ENCODE results near the gene IFFO2. TPM values are rescaled to one million over a fixed set of nuclear protein-coding genes. Genes with fewer than 3 reads are reported as not detected.

The IFFO2 gene
- total RNA-seq, 2 experiments from 2014 or later, result 20.5 to 25.5 TPM

DNA sequence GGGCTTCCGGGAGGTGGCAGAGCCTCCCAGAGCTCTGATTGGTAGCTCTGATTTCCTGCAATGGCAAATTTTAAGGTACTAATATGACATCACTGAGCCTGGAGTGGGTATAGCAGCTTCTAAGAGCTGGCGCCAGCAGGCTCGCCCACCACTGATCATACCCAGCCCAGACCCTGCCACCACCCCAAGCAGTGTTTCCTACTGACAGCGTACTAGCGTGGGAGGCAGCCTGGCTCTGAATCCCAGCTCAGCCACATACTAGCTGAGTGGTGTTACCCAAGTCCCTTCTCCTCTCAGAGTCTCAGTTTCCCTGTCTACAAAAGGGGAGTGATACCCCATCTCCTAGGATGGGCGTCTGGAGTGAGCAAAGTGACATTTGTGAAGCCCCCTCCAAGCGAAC lies 41.1 kb downstream of the IFFO2 start:
- ChIA-PET POLR2A (interaction anchor here (1.2 kb wide), 1 partner anchor 12 kb away, joined by 3 read pairs; no protein-coding TSS in a partner anchor), CTCF (interaction anchor here (0.7 to 5.1 kb wide), 4 partner anchors 11 to 239 kb away, joined by 3 to 82 read pairs (median 4); no protein-coding TSS in a partner anchor)

DNA sequence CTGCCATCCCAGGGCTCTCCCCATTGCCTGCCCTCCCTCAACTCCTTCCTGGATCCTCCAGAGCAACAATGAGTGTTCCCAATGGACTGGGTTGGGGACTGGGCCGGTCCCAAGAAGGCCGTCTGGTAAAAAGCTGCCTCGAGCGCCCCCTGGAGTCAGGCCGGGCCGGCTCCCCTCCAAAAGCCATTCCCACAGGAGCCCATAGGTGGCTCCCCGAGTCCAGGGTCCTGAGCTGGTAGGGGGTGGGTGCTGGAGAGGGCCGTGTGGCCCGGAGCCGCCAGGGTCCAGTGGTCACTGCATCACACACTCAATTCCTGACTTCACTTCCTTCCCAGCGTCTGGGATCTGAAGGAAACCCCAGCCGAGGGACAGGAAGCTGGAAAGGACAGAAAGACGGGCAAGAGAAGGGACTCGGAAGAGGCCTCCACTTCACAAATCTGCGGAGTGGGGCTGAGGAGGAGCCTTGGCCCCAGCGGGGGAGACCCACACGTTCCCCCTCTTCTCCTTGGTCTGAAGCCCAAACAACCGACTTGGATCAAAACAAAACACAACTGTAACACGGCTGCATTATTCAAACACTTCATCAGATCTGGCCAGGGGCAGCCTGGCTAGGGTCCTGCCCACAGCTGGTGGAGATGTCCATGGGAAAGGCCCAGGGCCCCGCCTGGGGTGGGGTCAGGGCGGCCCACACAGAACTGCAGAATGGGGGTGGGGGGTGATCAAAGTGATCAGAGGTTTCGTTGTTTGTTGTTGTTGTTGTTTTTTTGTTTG lies 43.2 kb downstream of the IFFO2 start:
- CTCF ChIA-PET, result interaction anchor here (0.6 to 5.1 kb wide), 34 partner anchors 10 to 244 kb away, joined by 3 to 82 read pairs (median 4); partner anchors contain the start of genes ALDH4A1 and IFFO2
- POLR2A ChIA-PET, result interaction anchor here (0.7 to 1.8 kb wide), 2 partner anchors 9 to 10 kb away, joined by 3 read pairs; partner anchors contain the start of gene ALDH4A1

DNA sequence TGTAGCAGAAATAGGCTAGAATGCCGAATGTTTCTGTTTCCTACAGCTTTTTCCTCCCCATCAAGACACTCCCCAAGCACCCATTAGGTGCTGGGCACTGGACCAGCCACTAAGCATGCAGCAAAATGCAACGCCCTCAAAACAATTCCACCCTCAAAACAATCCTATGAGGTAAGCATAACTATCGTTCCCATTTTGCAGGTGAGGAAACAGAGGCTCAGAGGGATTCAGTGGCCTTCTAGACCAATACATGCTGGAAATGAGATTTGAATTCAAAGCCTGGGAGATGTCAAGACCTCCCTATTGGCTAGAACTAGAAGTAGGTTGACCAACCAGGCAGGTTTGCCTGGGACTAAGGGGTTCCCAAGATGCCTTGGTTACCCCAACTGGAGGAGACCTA lies 43.9 kb downstream of the IFFO2 start:
- ChIA-PET POLR2A (no interaction called here), CTCF (interaction anchor here (0.8 to 5.1 kb wide), 26 partner anchors 10 to 211 kb away, joined by 3 to 82 read pairs (median 4); partner anchors contain the start of gene ALDH4A1)

DNA sequence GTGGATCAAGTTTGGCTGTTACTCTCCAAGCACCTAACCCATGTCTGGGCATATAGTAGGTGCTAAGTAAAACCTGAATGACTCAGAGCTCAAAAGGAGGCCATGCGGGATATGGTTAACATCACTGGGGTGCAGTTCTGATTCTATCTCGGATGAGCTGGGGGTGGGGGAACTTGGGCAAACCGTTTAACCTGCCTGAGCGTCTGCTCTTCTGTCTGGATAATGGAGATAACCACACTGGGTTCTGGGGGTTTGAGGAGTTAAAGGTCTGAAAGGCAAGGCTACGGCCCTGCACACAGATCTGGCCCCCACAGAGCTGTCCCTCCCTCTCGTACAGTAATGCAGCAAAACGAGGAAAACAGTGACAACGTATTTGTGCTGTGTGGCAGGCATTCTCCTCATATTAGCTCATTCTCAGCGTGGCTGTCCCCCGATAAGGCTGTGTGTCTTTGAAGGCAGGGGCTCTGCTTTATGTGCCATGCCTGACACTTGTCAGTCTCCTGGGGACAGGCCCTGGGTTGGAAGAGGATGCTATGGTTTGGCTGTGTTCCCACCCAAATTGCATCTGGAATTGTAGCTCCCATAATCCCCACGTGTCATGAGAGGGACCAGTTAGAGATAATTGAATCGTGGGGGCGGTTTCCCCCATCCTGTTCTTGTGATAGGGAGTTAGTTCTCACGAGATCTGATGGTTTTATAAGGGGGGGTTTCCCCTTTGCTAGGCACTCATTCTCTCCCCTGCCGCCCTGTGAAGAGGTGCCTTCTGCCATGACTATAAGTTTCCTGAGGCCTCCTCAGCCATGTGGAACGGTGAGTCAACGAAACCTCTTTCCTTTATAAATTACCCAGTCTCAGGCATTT lies 47.3 kb downstream of the IFFO2 start:
- POLR2A ChIA-PET, result no interaction called here
- CTCF ChIA-PET, result interaction anchor here (0.6 to 3.3 kb wide), 6 partner anchors 15 to 166 kb away, joined by 3 to 14 read pairs (median 4); partner anchors contain the start of gene IFFO2

DNA sequence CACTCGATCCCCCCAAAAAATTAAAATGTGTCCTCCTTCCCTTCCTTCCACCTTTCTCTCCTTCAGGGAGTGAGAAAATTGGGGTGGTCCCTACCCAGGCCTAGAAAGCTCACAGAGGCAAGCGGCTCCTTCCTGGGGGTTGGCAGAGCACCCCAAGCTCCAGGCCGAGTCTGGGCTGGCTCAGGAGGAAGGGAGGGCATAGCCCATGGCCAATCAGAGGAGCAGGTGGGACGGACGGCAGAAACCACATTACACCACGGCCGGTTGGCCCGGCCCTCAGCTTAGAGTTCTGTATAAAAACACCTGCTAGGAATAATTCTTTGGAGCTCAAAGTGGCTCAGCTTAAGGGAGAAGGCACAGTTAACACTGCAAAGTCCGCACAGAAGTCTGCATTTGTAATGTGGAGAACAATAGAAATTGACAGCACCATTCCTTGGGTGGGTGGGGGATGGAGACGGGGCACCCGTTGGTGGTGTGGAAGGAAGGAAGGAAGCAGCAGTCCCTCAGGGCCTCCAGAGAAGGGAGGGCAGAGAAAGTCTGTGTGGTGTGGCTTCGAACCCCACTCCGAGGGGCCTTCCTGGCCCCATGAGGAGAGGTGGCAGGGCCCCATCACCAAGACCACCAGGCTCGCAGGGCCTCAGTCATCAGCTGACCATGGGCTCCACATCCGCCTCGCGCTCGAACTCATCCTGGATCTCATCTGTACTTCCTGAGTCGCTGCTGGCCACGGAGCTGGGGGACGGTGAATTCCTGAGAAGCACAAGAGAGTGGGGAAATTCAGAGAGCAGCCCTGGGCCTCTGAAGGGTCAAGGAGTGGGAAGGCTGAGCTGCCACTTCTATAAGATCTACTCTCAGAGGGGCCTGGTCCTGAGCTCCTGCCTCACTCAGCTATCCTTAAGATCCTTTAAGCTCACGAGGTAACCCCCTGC lies 48.3 kb downstream of the IFFO2 start:
- ChIA-PET POLR2A (interaction anchor here (1.1 to 1.5 kb wide), 2 partner anchors 18 to 42 kb away, joined by 3 to 4 read pairs; no protein-coding TSS in a partner anchor), CTCF (interaction anchor here (0.6 to 3.3 kb wide), 17 partner anchors 8 to 187 kb away, joined by 3 to 14 read pairs (median 4); partner anchors contain the start of gene IFFO2)

DNA sequence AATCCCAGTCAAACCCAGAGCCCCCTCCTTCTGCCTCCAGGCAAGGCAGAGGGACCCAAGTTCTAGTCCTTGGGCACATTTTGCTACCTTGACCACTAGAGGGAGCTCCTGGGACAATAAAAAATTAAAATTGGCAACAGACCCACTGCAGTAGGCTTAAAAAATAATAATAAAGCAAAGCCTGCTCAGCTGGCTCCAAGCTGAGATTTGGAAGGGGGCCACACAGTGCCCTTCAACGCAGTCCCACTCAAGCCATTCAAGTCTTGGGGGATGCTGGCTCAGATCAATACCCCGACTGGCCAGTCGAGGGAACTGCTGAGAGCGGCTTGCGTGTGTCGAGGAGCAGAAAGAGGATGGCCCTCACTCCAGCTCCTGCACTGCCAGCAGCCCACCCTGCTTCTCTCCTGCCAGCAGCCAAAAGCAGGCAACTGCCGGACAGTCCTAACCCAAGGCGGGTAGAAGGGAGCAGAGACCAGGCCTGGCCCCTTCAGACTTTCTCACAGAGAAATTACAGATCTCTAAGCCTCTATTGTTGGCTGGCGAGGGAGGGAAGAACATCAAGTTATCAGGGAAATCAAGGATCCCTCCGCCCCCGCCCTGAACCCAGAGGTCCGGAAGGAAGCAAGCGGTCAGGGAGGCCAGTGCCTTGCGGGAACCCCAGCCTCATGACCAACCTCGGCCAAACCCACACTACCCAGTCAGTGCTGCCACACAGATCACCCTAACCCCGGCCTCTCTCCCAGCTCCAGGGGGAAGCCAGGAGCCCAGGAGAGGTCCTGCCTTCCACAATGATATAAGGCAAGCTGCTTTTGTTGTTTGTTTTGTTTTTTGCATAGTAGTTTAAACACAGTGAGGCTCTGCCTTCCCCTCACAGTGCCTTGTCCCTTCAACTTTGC lies 49.2 kb downstream of the IFFO2 start:
- POLR2A ChIA-PET, result interaction anchor here (1.1 to 1.5 kb wide), 2 partner anchors 19 to 43 kb away, joined by 3 to 4 read pairs; no protein-coding TSS in a partner anchor

DNA sequence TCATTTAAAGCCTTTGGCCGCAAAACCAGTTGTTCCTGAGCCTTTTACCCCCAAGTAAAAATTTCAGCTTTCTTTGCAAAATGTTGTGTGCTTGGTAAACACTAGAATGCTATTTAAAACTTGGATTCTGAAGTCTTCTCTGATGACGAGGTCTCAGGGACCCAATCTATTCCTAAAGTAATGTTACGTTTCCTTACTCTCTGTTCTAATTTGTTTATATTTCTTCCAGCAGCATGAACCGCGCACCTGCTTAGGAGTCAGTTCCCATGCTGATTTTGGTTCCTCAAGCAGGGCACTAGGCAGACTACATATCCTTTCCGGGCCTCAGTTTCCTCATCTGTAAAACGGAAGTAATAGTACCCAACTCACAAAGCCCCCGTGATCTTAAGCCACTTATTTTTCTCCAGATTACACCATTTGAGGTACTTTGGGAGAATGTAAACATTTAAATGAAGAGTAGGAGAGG lies 53.2 kb downstream of the IFFO2 start:
- ChIA-PET CTCF (interaction anchor here (1.5 to 2.1 kb wide), 3 partner anchors 9 to 59 kb away, joined by 3 to 9 read pairs (median 5); no protein-coding TSS in a partner anchor), POLR2A (interaction anchor here (1.0 to 2.0 kb wide), 3 partner anchors 10 to 52 kb away, joined by 3 to 5 read pairs (median 4); no protein-coding TSS in a partner anchor)

More for the DNA sequence above, 49.2 kb downstream of the IFFO2 start:
- CTCF ChIA-PET, result interaction anchor here (0.7 to 3.3 kb wide), 30 partner anchors 9 to 237 kb away, joined by 3 to 14 read pairs (median 4); partner anchors contain the start of gene IFFO2

DNA sequence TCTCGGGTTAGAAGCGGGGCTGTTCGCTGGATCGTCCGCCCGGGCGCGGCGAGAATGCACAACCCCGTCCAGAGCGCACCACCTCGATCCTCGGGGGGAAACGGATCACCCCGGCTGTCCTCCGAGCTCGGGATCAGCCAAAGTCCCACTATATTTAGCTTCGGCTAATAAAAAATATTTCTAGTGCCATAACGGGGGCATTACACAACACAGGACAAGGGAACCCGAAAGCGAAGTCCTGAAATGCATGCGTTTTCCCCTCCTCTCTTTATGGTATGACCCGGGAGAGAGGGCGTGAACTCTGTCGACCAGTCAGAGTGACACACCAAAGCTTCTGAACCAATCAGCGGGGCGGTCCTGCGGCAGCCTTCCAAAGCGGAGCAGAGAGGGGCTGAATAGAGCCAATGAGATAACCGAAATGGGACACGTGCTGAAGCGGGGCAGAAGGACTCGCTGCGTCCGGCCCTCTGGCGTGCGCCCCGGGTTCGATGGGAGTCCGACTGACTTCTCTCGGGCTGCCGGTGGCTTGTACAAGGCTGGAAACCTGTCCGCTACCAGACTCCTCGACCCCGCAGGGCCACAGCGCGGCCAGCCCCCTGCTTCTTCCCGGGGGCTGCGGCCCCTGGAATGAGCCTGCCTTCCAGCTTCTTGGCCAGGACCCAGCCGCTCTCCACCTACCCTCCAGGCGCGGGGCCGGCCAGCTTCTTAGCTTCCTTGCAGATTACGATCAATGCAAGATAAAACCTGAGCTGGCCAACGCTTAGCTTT lies 53.8 kb downstream of the IFFO2 start, which contains the start of gene ALDH4A1:
Gene ALDH4A1, minus strand, starts transcription at position 33 of the 768 bp plus-strand sequence. Its CDS starts 32 bp downstream, at position 1.
- CTCF ChIA-PET, result interaction anchor here (1.5 to 2.1 kb wide), 3 partner anchors 10 to 60 kb away, joined by 3 to 9 read pairs (median 5); no protein-coding TSS in a partner anchor
- POLR2A ChIA-PET, result interaction anchor here (0.7 to 2.0 kb wide), 6 partner anchors 11 to 66 kb away, joined by 3 to 5 read pairs (median 4); no protein-coding TSS in a partner anchor

DNA sequence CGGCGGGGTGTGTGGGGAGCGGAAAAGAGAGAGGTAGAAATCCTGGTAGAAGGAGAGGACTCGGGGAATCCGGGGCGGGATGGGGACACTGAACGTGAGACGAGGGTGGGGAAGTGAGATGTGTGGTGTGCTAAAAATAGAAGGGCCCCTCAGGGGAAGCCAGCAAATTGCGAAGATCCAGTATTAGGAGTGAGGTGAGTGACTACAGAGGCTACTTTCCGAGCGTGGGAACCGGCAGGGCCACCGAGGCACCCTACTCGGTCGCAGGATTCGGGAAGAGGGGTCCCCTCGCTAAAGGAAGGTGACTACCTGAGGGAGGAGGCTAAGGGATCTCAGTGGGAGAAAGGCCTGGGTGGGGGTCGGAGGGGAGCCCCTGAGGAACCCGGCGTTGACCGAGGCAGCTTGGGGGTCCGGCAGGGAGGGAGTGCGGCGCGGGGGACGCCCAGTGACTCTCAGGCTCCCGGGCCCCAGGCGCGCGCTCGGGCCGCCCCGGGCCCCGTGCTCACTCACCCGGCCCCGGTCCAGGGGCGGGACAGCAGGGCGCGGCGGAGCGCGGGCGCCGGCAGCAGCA lies 54.4 kb downstream of the IFFO2 start:
- POLR2A ChIA-PET, result interaction anchor here (0.7 to 2.0 kb wide), 6 partner anchors 11 to 67 kb away, joined by 3 to 5 read pairs (median 4); no protein-coding TSS in a partner anchor
- CTCF ChIA-PET, result interaction anchor here (1.5 to 2.1 kb wide), 3 partner anchors 10 to 60 kb away, joined by 3 to 9 read pairs (median 5); no protein-coding TSS in a partner anchor

DNA sequence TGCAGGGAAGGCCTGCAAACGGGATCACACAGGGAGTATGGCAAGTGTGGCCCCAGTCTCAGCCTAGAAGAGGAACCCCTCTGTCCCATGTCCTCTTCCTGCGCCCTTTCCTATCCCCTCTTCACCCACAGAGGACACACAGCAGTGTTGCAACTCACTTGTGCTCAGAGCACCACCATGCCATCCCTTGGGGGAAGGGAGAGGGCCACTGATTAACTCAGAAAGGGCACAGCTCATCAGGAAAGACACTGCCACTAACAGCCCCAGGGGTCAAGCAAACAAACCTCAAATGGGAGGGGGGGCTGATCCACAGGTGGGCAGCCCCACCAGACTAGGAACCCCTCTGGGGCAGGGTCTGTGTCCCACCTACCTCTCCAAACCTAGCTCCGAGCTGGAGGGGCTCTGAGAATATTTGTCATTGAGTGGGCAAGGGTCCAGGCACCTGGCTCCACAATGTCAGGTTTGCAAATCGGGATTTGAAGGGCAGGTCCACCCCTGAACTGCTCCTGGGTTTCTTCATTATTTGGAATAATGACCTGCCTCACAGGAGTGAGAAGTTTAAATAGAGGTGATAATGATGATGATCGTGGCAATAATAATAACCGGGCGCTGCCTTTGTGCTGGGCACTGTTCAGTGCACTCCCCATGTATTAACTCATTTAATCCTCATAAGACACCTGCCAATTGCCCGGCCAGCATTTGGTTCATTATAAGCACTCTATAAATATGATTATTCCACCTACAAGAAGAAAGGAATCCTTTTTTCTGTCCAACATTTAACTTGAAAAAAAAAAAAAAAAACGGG lies 55.1 kb downstream of the IFFO2 start:
- ChIA-PET POLR2A (interaction anchor here (2.0 kb wide), 1 partner anchor 54 kb away, joined by 4 read pairs; no protein-coding TSS in a partner anchor), CTCF (interaction anchor here (1.5 kb wide), 1 partner anchor 22 kb away, joined by 5 read pairs; no protein-coding TSS in a partner anchor)

DNA sequence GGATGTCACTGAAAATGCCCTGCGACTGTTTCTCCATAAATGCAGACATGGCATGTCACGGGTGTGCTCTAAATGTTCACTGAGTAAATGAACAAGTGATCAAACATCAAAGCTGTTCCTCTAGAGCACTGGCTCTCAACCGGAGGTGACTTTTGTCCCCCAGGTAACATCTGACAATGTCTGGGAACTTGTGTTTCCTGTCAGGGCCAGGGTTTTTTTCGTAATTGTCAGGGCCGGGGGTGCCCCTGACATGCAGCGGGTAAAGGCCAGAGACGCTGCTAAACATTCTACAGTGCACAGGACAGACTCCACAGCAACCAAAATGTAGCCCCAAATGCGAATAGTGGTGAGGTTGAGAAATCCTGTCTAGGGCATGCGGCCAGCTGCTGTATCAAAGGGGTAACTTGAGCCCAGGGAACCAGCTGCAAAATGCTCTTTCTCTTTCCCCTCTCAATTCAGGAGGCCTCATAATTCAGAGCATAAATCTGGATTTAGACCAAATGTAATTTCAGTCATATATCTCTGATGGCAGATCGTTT lies 56.1 kb downstream of the IFFO2 start:
- POLR2A ChIA-PET, result no interaction called here
- CTCF ChIA-PET, result no interaction called here

DNA sequence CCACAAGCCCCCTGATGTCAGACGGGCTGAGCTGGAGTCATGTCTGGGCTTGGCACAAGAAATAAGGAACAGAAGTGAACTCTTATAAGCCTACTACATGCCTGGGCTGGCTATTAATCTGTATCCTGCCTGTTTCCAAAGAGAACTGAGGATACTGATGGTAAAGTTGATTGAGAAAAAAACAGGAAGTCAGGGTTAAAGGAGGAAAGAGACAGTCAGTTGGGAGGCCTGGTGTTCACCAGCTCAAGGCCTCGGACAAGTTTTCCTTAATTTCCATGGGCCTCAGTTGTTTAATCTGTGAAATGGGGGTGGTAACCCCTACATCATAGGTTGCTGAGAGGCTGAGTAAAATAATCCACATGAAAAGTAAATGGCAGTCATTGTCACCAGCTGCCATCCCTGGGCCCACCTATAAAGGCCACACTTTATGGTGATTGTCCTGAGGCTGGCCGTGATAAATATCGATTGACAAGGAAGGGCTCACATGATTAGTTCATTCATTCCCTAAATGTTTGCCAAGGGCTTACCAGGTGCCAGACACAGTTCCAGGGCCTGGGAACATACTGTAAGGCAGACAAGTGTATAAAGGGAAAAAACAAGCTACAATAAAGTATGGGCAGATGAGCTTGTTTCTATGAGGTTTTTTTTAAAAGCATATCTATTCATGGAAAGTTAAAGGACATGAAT lies 57.0 kb downstream of the IFFO2 start:
- CTCF ChIA-PET, result no interaction called here
- POLR2A ChIA-PET, result no interaction called here

DNA sequence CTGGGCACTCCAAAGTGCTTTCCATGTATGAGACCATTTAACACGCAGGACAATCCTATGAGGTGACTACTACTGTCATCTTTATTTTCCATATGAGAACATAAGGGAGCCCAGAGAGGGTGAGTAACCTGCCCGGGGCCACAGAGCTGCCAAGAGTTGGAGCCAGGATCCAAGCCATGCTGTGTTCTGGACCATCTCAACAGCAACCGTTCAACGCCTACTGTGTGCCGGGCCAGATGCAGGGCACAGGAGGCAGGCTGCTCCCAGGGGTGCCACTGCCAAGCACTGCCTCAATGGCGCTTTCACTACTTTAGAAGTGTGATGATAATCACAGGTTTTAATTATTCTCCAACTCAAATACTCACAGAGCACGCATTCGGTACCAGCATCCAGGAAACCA lies 57.9 kb downstream of the IFFO2 start:
- POLR2A ChIA-PET, result no interaction called here
- CTCF ChIA-PET, result no interaction called here

DNA sequence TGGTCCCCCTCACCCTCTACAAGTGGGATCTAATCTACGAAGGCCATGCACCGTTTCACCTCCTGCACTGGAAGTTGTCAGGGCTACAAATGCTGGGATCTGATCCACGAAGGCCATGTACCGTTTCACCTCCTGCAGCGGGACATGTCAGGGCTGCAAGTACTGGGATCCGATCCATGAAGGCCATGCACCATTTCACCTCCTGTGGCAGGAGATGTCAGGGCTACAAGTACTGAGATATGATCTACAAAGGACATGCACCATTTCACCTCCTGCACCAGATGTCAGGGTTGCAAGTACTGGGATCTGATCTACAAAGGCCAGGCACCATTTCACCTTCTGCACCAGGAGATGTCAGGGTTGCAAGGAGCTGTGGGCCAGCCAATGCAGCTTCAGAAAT lies 61.2 kb downstream of the IFFO2 start:
- POLR2A ChIA-PET, result no interaction called here
- CTCF ChIA-PET, result interaction anchor here (0.7 to 1.3 kb wide), 2 partner anchors 18 to 147 kb away, joined by 4 read pairs; no protein-coding TSS in a partner anchor
